ENCODE measurements around the gene UGGT2.
"Not testable (repeated sequence)": the region's sequence is repeated elsewhere in the genome, so short reads cannot be mapped to it uniquely, and the experiment has no call there.

The UGGT2 gene

GRCh38 chr13:96053003-96053703 is at the start of gene UGGT2:
Gene UGGT2, minus strand, starts transcription at chr13:96053401. Its CDS starts 89 bp downstream, at chr13:96053312.
- in situ Hi-C loops (cut with HindIII; ENCODE audit: low sequenced_read_pairs) = no loop called here

GRCh38 chr13:96100457-96101220 is 47.4 kb upstream of the UGGT2 start:
- in situ Hi-C loops (cut with HindIII; ENCODE audit: low sequenced_read_pairs) = no loop called here

DNA sequence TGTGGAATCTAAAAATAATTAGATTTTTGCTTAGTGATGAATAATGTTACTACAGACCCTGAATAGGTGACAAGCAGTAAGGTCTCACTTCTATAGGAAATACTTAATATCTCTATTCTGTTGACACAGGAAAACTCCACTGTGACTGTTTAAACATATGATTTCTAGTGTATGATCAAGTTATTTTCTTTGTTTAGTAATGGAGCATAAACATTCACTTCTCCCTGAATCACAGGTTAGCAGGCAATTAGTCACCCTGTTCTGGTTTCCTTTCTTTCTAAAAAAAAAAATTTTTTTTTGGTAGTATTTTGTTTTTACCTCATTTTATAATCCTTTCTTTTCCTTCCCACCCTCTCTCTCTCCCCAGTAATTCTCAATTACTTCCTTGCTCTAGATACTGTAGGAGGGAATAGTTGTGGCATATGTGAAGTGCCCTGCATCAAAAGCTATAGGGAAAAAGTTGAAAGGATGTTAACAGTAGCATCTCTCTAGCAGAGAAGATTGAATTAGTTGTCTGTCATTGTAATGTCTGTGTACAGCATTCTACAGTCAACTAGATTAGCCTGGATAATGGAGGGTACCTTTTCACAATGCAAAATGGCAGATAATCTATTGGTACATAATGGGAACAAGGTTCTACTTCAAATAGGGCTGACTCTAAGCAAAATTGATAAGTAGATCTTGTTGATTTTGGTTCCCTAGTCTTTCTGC is 40.2 kb upstream of the UGGT2 start:
- in situ Hi-C loops (cut with HindIII; ENCODE audit: low sequenced_read_pairs) = no loop called here

DNA sequence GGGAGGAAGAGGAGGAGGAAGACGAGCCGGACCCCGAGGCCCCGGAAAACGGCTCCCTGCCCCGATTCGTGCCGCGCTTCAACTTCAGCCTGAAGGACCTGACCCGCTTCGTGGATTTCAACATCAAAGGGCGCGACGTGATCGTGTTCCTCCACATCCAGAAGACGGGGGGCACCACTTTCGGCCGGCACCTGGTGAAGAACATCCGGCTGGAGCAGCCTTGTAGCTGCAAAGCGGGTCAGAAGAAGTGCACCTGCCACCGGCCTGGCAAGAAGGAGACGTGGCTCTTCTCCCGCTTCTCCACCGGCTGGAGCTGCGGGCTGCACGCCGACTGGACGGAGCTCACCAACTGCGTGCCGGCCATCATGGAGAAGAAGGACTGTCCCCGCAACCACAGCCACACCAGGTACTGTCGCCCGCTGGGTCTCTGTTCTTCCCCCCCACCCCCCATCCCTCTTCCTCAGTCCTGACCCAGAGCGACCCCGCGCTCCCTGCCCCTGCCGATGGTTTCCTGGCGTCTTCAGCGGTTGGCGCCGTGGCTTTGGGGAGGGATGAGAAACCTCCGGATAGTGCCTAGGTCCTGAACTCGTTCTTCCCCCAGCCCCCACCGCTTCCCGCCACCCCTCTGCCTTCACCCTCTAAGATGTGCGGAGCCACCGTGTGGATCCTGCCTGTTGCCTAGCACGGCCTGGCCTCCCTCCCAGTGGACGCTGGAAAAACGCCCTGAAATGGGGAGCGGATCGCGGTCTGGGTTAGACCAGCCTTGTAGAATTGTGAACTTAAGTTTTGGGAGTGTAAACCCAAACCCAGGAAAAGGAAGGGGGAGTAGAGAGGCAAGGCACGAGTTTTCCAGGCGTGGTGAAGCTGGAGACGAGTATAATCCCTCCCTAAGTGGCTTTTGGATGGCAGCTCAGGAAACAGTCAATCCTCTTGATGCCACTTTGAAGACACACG is 38.2 kb upstream of the UGGT2 start:
- in situ Hi-C loops (cut with HindIII; ENCODE audit: low sequenced_read_pairs) = no loop called here

- in situ Hi-C loops (cut with HindIII; ENCODE audit: low sequenced_read_pairs) = no loop called here
These were observed 37.3 kb upstream of the UGGT2 start for GRCh38 chr13:96090240-96091101.

- in situ Hi-C loops (cut with HindIII; ENCODE audit: low sequenced_read_pairs) = no loop called here
These were observed 36.6 kb upstream of the UGGT2 start, which contains the start of gene HS6ST3 for GRCh38 chr13:96089749-96090239. Gene HS6ST3, plus strand, starts transcription at chr13:96090107.

- in situ Hi-C loops (cut with HindIII; ENCODE audit: low sequenced_read_pairs) = no loop called here
These were observed 35.9 kb upstream of the UGGT2 start for GRCh38 chr13:96089139-96089538.

DNA sequence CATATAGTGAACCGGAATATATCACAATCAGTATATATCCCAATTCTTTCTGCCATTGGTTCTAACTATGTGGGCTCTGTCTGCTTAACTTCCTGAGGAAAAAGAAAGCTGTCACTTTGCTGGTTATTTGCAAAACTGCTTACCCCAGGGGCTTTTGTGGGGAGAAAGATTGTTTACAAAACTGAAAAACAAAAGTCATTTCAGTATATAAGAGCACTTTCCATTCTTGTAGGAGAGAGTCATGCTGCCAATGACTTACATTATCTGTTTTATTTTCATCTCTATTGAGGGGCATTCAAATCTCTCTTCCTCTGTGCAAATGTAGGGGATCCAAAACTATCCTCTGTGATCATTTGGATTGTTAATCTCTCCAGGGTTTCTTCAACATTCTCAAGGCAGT is 33.5 kb upstream of the UGGT2 start:
- in situ Hi-C loops (cut with HindIII; ENCODE audit: low sequenced_read_pairs) = no loop called here

DNA sequence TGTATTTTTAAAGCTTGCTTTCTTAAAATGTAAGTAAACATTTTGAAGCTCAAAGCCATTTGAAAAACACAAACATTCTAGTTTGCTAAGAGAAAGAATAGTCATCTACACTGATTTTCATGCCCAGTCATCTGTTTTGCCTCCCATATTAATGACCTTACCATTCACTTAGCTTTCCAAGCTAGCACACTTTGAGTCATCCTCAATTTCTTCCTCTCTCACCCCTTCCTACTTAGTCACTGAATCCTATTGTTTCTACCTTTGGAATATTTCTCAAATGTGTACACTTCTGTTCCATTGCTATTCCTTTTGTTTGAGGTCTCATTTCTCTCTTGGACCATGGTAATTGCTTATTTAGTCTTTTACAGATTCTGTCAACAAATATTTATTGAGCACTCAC is 29.4 kb upstream of the UGGT2 start:
- in situ Hi-C loops (cut with HindIII; ENCODE audit: low sequenced_read_pairs) = no loop called here

- in situ Hi-C loops (cut with HindIII; ENCODE audit: low sequenced_read_pairs) = no loop called here
These were observed 28.7 kb upstream of the UGGT2 start for GRCh38 chr13:96081888-96082287.

DNA sequence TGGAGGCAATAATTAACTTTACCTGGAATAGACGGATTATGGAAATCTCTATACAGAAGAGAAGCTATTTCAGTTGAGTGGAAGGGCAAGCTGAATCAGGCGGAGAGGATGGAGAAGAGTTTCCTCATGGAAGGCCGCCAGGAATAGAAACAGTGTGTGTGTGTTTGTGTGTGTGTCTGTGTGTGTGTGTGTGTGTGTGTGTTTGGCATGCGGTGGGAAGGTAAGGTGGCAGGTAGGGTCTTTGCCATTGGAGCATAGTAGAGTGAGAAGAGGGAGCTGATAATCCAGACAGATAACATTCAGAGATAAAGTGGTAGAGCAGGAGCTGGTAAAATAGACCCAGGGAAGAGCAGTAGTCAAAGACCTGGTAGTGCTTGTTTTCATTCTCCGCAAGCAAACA is 27.5 kb upstream of the UGGT2 start:
- in situ Hi-C loops (cut with HindIII; ENCODE audit: low sequenced_read_pairs) = no loop called here

GRCh38 chr13:96075953-96076543 is 22.8 kb upstream of the UGGT2 start:
- in situ Hi-C loops (cut with HindIII; ENCODE audit: low sequenced_read_pairs) = no loop called here

- in situ Hi-C loops (cut with HindIII; ENCODE audit: low sequenced_read_pairs) = no loop called here
These were observed 19.2 kb upstream of the UGGT2 start for GRCh38 chr13:96072392-96072791.

DNA sequence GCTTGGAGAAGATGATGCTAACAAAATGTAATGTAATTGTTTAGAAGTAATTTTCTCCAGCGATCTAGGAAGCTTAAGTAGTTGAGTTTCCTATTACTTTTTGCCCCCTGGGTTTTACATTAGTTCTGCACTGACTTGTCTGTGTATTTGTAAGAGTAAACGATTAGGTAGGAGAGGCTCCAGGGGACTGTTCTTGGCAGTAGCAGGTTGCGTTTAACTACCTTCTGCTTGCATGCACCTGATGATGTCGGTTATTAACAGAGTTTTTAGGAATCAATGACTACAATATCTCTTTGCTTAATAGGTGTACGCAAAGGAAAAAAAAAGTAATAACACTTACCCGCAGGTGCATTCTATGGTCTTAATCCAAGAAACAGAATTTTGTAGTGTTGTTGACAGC is 18.3 kb upstream of the UGGT2 start:
- in situ Hi-C loops (cut with HindIII; ENCODE audit: low sequenced_read_pairs) = no loop called here

GRCh38 chr13:96068729-96069128 is 15.5 kb upstream of the UGGT2 start:
- in situ Hi-C loops (cut with HindIII; ENCODE audit: low sequenced_read_pairs) = no loop called here

DNA sequence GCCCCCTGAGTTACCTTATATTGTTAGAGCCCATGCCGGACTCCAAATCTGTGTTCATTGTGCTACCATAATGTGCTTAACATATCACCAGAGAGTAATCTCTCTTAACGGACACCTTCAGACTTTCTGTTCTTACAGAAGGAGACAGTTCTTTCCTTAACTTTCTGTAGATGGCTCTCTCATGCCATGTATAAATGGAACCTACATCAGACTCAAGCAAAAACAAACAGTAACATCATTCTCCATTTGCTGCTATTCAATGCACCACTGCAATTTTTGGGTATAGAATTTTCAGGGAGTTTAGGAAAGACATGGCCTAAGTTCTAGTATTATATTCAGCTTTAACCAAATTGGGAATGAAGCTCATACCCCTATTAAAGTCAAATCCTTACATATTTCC is 12.6 kb upstream of the UGGT2 start:
- in situ Hi-C loops (cut with HindIII; ENCODE audit: low sequenced_read_pairs) = no loop called here

DNA sequence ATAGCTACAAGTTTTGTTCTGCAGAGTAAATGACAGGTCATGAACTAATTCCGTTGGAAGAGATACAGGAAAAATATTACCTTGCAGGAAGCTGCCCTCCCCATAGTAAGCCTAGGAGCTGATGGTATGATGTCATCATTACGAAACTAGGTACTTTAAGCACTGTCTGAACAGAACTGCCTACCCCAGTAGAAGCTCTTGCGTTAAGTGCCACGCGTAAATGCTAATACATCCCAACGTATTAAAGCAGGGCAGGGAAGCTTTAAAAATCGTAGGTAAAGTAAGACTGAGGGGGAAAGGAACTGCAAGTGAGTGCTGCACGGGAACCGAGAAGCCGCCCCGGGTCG is 572 bp downstream of the UGGT2 start:
- in situ Hi-C loops (cut with HindIII; ENCODE audit: low sequenced_read_pairs) = no loop called here

DNA sequence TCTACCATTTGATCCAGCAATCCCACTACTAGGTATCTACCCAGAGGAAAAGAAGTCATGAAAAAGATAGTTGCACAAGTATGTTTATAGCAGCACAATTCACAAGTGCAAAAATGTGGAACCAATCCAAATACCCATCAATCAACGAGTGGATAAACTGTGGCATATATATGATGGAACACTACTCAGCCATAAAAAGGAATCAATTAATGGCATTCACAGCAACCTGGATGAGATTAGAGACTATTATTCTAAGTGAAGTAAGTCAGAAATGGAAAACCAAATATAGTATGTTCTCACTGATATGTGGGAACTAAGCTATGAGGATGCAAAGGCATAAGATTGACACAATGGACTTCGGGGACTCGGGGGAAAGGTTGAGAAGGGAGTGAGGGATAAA is 1.3 kb downstream of the UGGT2 start:
- in situ Hi-C loops (cut with HindIII; ENCODE audit: low sequenced_read_pairs) = not testable (repeated sequence)

- in situ Hi-C loops (cut with HindIII; ENCODE audit: low sequenced_read_pairs) = not testable (repeated sequence)
These were observed 1.7 kb downstream of the UGGT2 start for GRCh38 chr13:96051491-96051890.
